ENCODE data around the gene PPP1R27.

- TF ChIP-seq CTCF (IDR thresholded peaks at IDR 0.05; ENCODE audit: low read depth, low read length) (no peak), POLR2A (IDR thresholded peaks at IDR 0.05; ENCODE audit: extremely low read depth, insufficient read length) (no peak), MAX (IDR thresholded peaks at IDR 0.05; ENCODE audit: low read depth, low read length) (no peak)
These were observed 5.0 kb downstream of the PPP1R27 start for GRCh38 chr17:81829858-81830257.
